ENCODE measurements around the gene ADORA2B.

The ADORA2B gene

GRCh38 chr17:15952048-15952532 lies 7.2 kb downstream of the ADORA2B start:
- no peak for DNase-seq (ENCODE audit: insufficient read length, low spot score)
- no peak for FAIRE-seq

DNA sequence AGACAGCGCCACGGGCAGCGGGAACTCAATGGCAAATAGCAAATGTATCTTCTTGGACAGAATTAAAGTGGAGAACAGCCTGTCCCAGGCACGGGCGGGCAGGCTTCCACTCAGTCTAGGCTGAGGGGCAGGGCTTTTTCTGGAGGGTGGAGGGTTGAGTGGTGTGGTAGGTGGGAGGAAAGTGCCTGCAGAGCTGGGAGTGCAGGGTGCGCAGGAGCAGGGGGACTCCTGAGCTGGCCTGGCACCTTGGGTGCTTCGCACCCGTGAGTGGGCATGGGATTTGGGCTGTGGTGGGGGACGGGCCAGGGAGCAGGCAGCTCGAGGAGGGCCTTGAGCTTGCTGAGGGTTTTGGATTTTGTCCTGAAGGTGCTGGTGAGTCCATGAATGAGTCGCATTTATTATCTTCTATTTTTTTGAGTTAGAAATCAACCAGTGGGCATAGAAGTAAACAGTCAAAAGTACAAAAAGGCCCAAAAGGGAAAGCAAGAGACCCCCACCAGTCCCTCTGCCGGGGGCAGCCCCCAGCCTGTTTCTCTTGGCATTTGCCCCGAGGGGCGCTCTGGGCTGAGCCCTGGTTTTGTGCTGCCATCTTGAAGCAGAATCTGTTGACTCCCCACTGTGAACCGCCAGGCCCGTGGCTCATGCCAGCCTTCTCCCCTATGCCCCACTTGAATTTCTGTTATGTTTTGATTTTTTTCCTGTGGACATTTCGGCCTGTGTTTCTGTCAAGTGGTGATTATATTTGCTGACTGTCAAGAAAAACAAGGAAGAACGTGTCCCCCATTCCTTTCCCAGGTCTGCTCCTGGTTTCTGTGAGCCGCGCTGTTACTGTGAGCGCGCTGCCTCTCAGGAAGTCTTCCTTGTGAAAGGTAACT lies 8.2 kb downstream of the ADORA2B start:
- DNase-seq (ENCODE audit: insufficient read length, low spot score) (no peak), FAIRE-seq (no peak)

GRCh38 chr17:15954222-15954621 lies 9.3 kb downstream of the ADORA2B start:
- FAIRE-seq = peak; percentile 90

GRCh38 chr17:15955793-15956541 lies 11.0 kb downstream of the ADORA2B start:
- FAIRE-seq = no peak
- DNase-seq (ENCODE audit: insufficient read length, low spot score) = no peak

More at GRCh38 chr17:15954222-15954621, 9.3 kb downstream of the ADORA2B start:
- DNase-seq (ENCODE audit: insufficient read length, low spot score) = peak; percentile 91

GRCh38 chr17:15957206-15957605 lies 12.3 kb downstream of the ADORA2B start:
- FAIRE-seq = peak; percentile 28
- no peak for DNase-seq (ENCODE audit: insufficient read length, low spot score)

- no peak for FAIRE-seq
- no peak for DNase-seq (ENCODE audit: insufficient read length, low spot score)
Observed at GRCh38 chr17:15957608-15958307, 12.8 kb downstream of the ADORA2B start.

GRCh38 chr17:15958484-15958854 lies 13.5 kb downstream of the ADORA2B start:
- no peak for DNase-seq (ENCODE audit: insufficient read length, low spot score)
- no peak for FAIRE-seq

DNA sequence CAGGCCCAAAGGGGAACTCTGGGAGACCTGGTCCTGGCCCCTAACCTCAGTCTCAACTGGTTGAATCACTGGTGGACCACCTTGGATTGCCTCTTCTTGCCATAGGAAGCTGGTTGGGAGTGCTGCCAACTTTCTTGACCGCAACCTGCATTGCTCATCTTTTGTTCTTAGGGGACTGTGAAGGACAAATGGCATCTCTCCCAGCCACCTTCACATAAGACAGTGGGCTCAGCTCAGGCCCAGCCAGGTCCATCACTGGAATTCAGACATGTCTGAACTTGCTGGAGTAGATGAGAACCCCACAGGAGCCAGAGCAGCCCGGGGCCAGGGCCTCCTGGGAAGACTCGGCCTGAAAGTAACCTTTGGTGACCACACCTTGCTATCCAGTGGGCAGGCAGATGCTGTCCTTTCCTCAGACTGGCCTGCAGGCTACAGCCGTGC lies 18.8 kb downstream of the ADORA2B start:
- FAIRE-seq (peak; percentile 89), DNase-seq (ENCODE audit: insufficient read length, low spot score) (peak; percentile 84)

- DNase-seq (ENCODE audit: insufficient read length, low spot score) (no peak), FAIRE-seq (no peak)
Observed at GRCh38 chr17:15965528-15965927, 20.6 kb downstream of the ADORA2B start.

GRCh38 chr17:15966183-15966878 lies 21.4 kb downstream of the ADORA2B start:
- FAIRE-seq (no peak), DNase-seq (ENCODE audit: insufficient read length, low spot score) (no peak)

GRCh38 chr17:15966879-15967248 lies 21.9 kb downstream of the ADORA2B start:
- FAIRE-seq (peak; percentile 94), DNase-seq (ENCODE audit: insufficient read length, low spot score) (no peak)

DNA sequence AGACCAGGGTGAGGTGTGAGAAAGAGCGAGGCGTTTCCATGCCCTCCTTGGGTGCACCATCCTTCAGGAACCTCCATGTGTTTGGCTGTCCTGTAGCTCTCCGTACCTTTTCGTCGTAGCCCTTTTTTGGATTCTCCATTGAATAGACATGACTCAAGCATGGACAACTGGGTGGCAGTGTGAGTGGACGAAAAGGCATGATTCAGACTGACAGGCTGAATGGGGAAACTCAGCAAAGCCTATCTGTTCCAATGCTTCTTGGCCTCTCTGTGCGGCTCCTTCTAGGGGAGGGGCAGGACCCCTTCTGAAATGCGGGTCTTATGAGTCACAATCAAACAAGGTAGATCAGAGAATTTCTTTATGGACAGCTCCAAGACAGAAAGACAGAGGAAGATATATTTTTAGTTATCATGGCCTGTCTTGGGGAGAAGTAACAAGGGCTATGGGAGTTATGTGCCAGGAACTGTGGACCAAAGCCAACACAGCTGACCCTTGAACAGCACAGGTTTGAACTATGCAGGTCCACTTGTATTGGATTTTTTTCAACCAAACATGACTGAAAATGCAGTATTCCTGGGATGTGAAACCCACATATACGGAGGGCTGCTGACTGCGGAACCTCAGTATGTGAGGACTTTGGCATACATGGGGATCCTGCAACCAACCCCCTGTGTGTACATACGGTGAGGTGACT lies 22.9 kb downstream of the ADORA2B start:
- DNase-seq (ENCODE audit: insufficient read length, low spot score) (no peak), FAIRE-seq (peak; percentile 26)

GRCh38 chr17:15969463-15969862 lies 24.5 kb downstream of the ADORA2B start:
- FAIRE-seq (no peak), DNase-seq (ENCODE audit: insufficient read length, low spot score) (no peak)

GRCh38 chr17:15970500-15970899 lies 25.6 kb downstream of the ADORA2B start:
- FAIRE-seq = no peak

GRCh38 chr17:15971098-15971678 lies 26.3 kb downstream of the ADORA2B start:
- DNase-seq (ENCODE audit: insufficient read length, low spot score) (no peak), FAIRE-seq (peak; percentile 9)

More at GRCh38 chr17:15970500-15970899, 25.6 kb downstream of the ADORA2B start:
- DNase-seq (ENCODE audit: insufficient read length, low spot score) = no peak

GRCh38 chr17:15971882-15972281 lies 27.0 kb downstream of the ADORA2B start:
- DNase-seq (ENCODE audit: insufficient read length, low spot score) = no peak
- FAIRE-seq = no peak

DNA sequence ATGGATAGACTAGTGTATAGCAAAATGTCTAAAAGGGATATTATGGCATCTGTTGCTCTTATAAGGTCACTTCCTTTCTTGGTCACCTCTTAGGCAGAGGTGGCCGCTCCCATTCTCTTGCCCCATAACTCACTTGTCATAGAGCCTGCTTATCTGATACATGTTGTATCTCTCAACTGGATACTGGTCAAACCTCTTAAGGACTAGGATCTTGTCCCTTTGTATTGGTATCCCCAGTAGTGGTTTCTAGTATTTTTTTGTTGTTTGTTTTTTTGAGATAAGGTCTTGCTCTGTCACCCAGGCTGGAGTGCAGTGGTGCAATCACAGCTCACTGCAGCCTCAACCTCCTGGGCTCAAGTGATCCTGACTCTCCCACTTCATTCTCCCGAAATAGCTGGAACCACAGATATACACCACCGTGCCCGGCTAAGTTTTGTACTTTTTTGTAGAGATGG lies 27.6 kb downstream of the ADORA2B start:
- DNase-seq (ENCODE audit: insufficient read length, low spot score) (no peak), FAIRE-seq (no peak)

DNA sequence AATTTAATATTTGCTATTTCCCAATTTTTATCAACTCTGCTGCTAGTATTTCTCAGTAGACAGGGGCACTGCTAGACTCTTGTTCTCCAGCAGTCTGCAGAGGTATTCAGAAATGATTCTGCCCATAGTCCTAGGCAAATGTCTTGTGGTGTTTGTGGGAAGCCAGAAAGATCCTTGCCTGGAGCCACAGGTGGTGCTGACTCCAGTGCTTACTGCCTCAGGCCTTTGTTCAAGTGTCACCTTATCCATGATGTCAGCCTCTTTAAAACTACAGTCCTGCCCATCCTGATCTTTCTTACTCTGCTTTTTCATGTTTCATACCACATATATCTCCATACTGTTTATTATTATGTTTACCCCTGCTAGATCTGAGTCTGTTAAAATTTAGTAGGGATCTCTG lies 28.1 kb downstream of the ADORA2B start:
- DNase-seq (ENCODE audit: insufficient read length, low spot score) = no peak
- peak; percentile 36 for FAIRE-seq

DNA sequence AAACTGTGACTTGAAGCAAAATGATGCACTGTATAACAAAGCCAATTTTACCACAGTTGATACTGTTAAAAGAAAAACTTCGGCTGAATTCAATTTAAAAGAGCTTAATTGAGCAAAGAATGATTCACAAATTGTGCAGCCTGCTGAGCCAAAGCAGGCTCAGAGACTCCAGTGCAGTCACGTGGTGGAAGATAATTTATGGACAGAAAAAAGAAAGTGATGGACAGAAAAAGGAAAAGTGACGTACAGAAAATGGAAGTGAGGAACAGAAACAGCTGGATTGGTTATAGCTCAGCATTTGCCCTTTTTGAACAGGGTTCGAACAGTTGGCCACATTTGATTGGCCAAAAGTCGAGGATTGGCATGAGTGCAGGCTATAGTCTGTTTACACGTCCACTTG lies 28.9 kb downstream of the ADORA2B start:
- DNase-seq (ENCODE audit: insufficient read length, low spot score) (no peak), FAIRE-seq (peak; percentile 33)

All from HTR-8/SVneo (cell line).